Peyer's patch (tissue), 4 donors: ENCODE results near the gene IPMK.

ENCODE experiments used
- CTCF ChIP-seq, 6 experiments: fragments of 450-650 bp in 4 of 6; fragments of 200-600 bp in 2 of 6; sonication (generic) in 1 of 6; IDR thresholded peaks; one replicate each; pipeline ENCODE4 v1.5.1; 2017 to 2019; ENCODE audit warnings: antibody characterized with exemption in 6 of 6, mild to moderate bottlenecking in 3 of 6, moderate library complexity in 1 of 6
- POLR2A ChIP-seq, 2 donors: fragments of 450-650 bp; IDR thresholded peaks; one replicate each; pipeline ENCODE4 v1.5.1; 2017; ENCODE audit warnings: antibody characterized with exemption in 2 of 2, mild to moderate bottlenecking in 2 of 2, moderate library complexity in 2 of 2

- TF ChIP-seq CTCF (IDR thresholded peaks at IDR 0.05) (no peak), POLR2A (IDR thresholded peaks at IDR 0.05) (no peak)
These were observed 26.3 kb upstream of the IPMK start for GRCh38 chr10:58293989-58294388.
